Caco-2 (cell line): ENCODE data around the gene TBX4. TPM values are rescaled to one million over a fixed set of nuclear protein-coding genes. Genes with fewer than 3 reads are reported as not detected.
"Not testable (repeated sequence)": the region's sequence is repeated elsewhere in the genome, so short reads cannot be mapped to it uniquely, and the experiment has no call there.

Experiments
- BruUV-seq: library from RNA; stranded (reverse); fragments of 400-500 nt; replicated peaks from 2 replicates; lab custom pipeline; 2021; lab: Mats Ljungman, UMichigan
- CTCF ChIA-PET: fragments of 300-600 bp; sonication (Branson Sonifier 250); formaldehyde crosslinking; loops from one replicate; lab custom pipeline; 2022; ENCODE audit warnings: antibody characterized with exemption; lab: Charles Lee
- POLR2A ChIA-PET: fragments of 300-600 bp; sonication (Branson Sonifier 250); formaldehyde crosslinking; loops from one replicate; lab custom pipeline; 2022; ENCODE audit warnings: antibody characterized with exemption; lab: Charles Lee
- DNase-seq, 2 experiments: peaks; one replicate each; pipeline versions ENCODE4 v3.0.0 to v3.0.0-alpha.2; 2020 to 2022
- H3K27me3 ChIP-seq: replicated peaks from 2 replicates; pipeline ENCODE4 v1.6.0; 2011; ENCODE audit warnings: low read length; ENCODE audit not compliant: control insufficient read depth, insufficient read depth
- H3K36me3 ChIP-seq: 2 replicates; pipeline ENCODE4 v1.5.1; 2011; ENCODE audit warnings: low read length; ENCODE audit not compliant: control insufficient read depth, insufficient read depth
- H3K4me1 ChIP-seq: fragments of 250-450 bp; sonication (Bioruptor Pico); 2 replicates; pipeline ENCODE4 v1.5.1; 2020; ENCODE audit warnings: mild to moderate bottlenecking
- H3K4me3 ChIP-seq: 2 replicates; pipeline ENCODE4 v1.5.1; 2011; ENCODE audit warnings: low read depth, mild to moderate bottlenecking, control low read depth, low read length
- H3K9me3 ChIP-seq: fragments of 250-450 bp; sonication (Bioruptor Pico); 2 replicates; pipeline ENCODE4 v1.5.1; 2020; ENCODE audit warnings: mild to moderate bottlenecking, moderate library complexity
- H3K27ac Mint-ChIP-seq: one replicate; pipeline ENCODE4 v1.8.0; 2022; ENCODE audit warnings: mixed read lengths; ENCODE audit not compliant: unreplicated experiment
- H3K27me3 Mint-ChIP-seq: one replicate; pipeline ENCODE4 v1.8.0; 2022; ENCODE audit warnings: mixed read lengths; ENCODE audit not compliant: insufficient read depth, unreplicated experiment
- H3K36me3 Mint-ChIP-seq: one replicate; pipeline ENCODE4 v1.8.0; 2022; ENCODE audit warnings: mild to moderate bottlenecking, mixed read lengths; ENCODE audit not compliant: insufficient read depth, unreplicated experiment
- H3K4me1 Mint-ChIP-seq: one replicate; pipeline ENCODE4 v1.8.0; 2022; ENCODE audit warnings: low read depth, mixed read lengths; ENCODE audit not compliant: unreplicated experiment
- H3K4me3 Mint-ChIP-seq: one replicate; pipeline ENCODE4 v1.8.0; 2022; ENCODE audit warnings: mild to moderate bottlenecking, moderate library complexity, mixed read lengths; ENCODE audit not compliant: unreplicated experiment
- H3K9me3 Mint-ChIP-seq: one replicate; pipeline ENCODE4 v1.8.0; 2022; ENCODE audit warnings: mixed read lengths; ENCODE audit not compliant: unreplicated experiment
- CTCF ChIP-seq, 2 experiments: fragments of 200-600 bp in 1 of 2; IDR thresholded peaks; 1 replicate in 1 of 2; 2 replicates in 1 of 2; pipeline versions ENCODE4 v1.5.1 to v1.8.0; 2011 to 2022; ENCODE audit warnings: antibody characterized with exemption in 1 of 2, control low read depth in 1 of 2, inconsistent platforms in 1 of 2, low read depth in 1 of 2, low read length in 1 of 2, mild to moderate bottlenecking in 1 of 2, moderate library complexity in 1 of 2; ENCODE audit not compliant: insufficient read depth in 1 of 2, severe bottlenecking in 1 of 2, unreplicated experiment in 1 of 2
- intact Hi-C: fragments of 100-400 bp; cut with micrococcal nuclease; formaldehyde crosslinking; loops from one replicate; pipeline ENCODE4 v1.10.0; 2022; ENCODE audit not compliant: unreplicated experiment
- total RNA-seq: library from RNA; stranded (reverse); gene quantifications from 2 replicates; pipeline ENCODE4 v1.2.3, GENCODE V29; 2022

Gene TBX4
- total RNA-seq, 1 experiment from 2014 or later: 2.5 TPM

- CTCF ChIA-PET: no interaction called here
- H3K36me3 Mint-ChIP-seq: no peaks in the 10 kb centered on the region
- Histone ChIP-seq H3K4me1 (peaks cover 63% of the 10 kb centered on the region), H3K36me3 (no peaks in the 10 kb centered on the region), H3K4me3 (no peak overlapping the region), H3K9me3 (no peaks in the 10 kb centered on the region), H3K27me3 (no peaks in the 10 kb centered on the region)
- POLR2A ChIA-PET: no interaction called here
- no peaks in the 10 kb centered on the region for H3K9me3 Mint-ChIP-seq
- TF ChIP-seq CTCF (IDR thresholded peaks at IDR 0.05; ENCODE audit: insufficient read depth in 1 of 2, low read depth in 1 of 2, low read length in 1 of 2, severe bottlenecking in 1 of 2, unreplicated experiment in 1 of 2): no peak
- no peak overlapping the region for H3K4me3 Mint-ChIP-seq
- H3K4me1 Mint-ChIP-seq: peaks cover 56% of the 10 kb centered on the region
- intact Hi-C loops: loop anchor here (2.0 kb wide), 1 partner anchor 75 kb away; no protein-coding TSS in a partner anchor
- H3K27ac Mint-ChIP-seq: no peak overlapping the region
- no TSS peak for BruUV-seq
- DNase-seq: no peak
- H3K27me3 Mint-ChIP-seq: no peaks in the 10 kb centered on the region
Observed at GRCh38 chr17:61491981-61492380, 39.8 kb downstream of the TBX4 start.

GRCh38 chr17:61492759-61493526, 40.7 kb downstream of the TBX4 start:
- POLR2A ChIA-PET: no interaction called here
- H3K4me1 ChIP-seq: peaks cover 63% of the 10 kb centered on the region
- no TSS peak for BruUV-seq

GRCh38 chr17:61493830-61494324, 41.7 kb downstream of the TBX4 start:
- CTCF ChIA-PET: interaction anchor here (1.2 kb wide), 2 partner anchors 28 to 32 kb away, joined by 3 to 5 read pairs; no protein-coding TSS in a partner anchor
- intact Hi-C loops: loop anchor here (1.0 to 2.0 kb wide), 3 partner anchors 17 to 57 kb away; no protein-coding TSS in a partner anchor
- H3K9me3 Mint-ChIP-seq: not testable (repeated sequence)

More at GRCh38 chr17:61492759-61493526, 40.7 kb downstream of the TBX4 start:
- H3K27ac Mint-ChIP-seq: no peak overlapping the region
- CTCF ChIA-PET: interaction anchor here (1.2 kb wide), 1 partner anchor 27 kb away, joined by 3 read pairs; no protein-coding TSS in a partner anchor
- H3K27me3 ChIP-seq: no peaks in the 10 kb centered on the region
- no peak for TF ChIP-seq CTCF (IDR thresholded peaks at IDR 0.05; ENCODE audit: insufficient read depth in 1 of 2, low read depth in 1 of 2, low read length in 1 of 2, severe bottlenecking in 1 of 2, unreplicated experiment in 1 of 2)
- H3K4me3 ChIP-seq: no peak overlapping the region
- no peaks in the 10 kb centered on the region for H3K27me3 Mint-ChIP-seq
- no peak for DNase-seq
- no peaks in the 10 kb centered on the region for H3K36me3 Mint-ChIP-seq
- no peaks in the 10 kb centered on the region for H3K9me3 ChIP-seq
- H3K4me1 Mint-ChIP-seq: peaks cover 48% of the 10 kb centered on the region
- no peaks in the 10 kb centered on the region for H3K9me3 Mint-ChIP-seq
- intact Hi-C loops: no loop called here
- H3K4me3 Mint-ChIP-seq: no peak overlapping the region
- H3K36me3 ChIP-seq: no peaks in the 10 kb centered on the region

More at GRCh38 chr17:61493830-61494324, 41.7 kb downstream of the TBX4 start:
- H3K27ac Mint-ChIP-seq, POLR2A ChIA-PET, BruUV-seq, H3K36me3 Mint-ChIP-seq, H3K27me3 ChIP-seq, H3K9me3 ChIP-seq, H3K4me3 ChIP-seq, H3K36me3 ChIP-seq, H3K27me3 Mint-ChIP-seq, DNase-seq, H3K4me3 Mint-ChIP-seq: not testable (repeated sequence)
- peaks cover 39% of the 10 kb centered on the region for H3K4me1 Mint-ChIP-seq
- peaks cover 56% of the 10 kb centered on the region for H3K4me1 ChIP-seq
